Mesothelial cell of epicardium (in vitro differentiated cells): ENCODE results near the gene BBS12. TPM values are rescaled to one million over a fixed set of nuclear protein-coding genes. Genes with fewer than 3 reads are reported as not detected.

Experiments used
- DNase-seq, 2 experiments: peaks; one replicate each; pipeline ENCODE4 v3.0.0; 2021; ENCODE audit warnings: low spot score in 2 of 2; ENCODE audit not compliant: unreplicated experiment in 2 of 2
- H3K27ac Mint-ChIP-seq: 2 replicates; pipeline ENCODE4 v1.8.0; 2021; ENCODE audit warnings: mixed read lengths
- H3K27me3 Mint-ChIP-seq: 2 replicates; pipeline ENCODE4 v1.8.0; 2021; ENCODE audit warnings: low read depth, mixed read lengths
- H3K36me3 Mint-ChIP-seq: 2 replicates; pipeline ENCODE4 v1.8.0; 2021; ENCODE audit warnings: mixed read lengths
- H3K4me1 Mint-ChIP-seq: 2 replicates; pipeline ENCODE4 v1.8.0; 2021; ENCODE audit warnings: mixed read lengths
- H3K4me3 Mint-ChIP-seq: 2 replicates; pipeline ENCODE4 v1.8.0; 2021; ENCODE audit warnings: mild to moderate bottlenecking, moderate library complexity, mixed read lengths
- H3K9me3 Mint-ChIP-seq: 2 replicates; pipeline ENCODE4 v1.8.0; 2021; ENCODE audit warnings: mixed read lengths
- CTCF ChIP-seq: fragments of 200-600 bp; sonication (generic); IDR thresholded peaks from one replicate; pipeline ENCODE4 v1.5.0; 2021; ENCODE audit warnings: antibody characterized with exemption; ENCODE audit not compliant: unreplicated experiment
- total RNA-seq: library from RNA; stranded (reverse); gene quantifications from 3 replicates; pipeline ENCODE4 v1.2.1, GENCODE V29; 2021

BBS12 gene
- total RNA-seq, 1 donor from 2014 or later, result 2.9 TPM

GRCh38 chr4:122712782-122713181, 19.7 kb upstream of the BBS12 start:
- H3K4me3 Mint-ChIP-seq, result no peak overlapping the region
- no peak for DNase-seq
- H3K27ac Mint-ChIP-seq, result no peak overlapping the region
- TF ChIP-seq CTCF, result no peak
- no peaks in the 10 kb centered on the region for H3K36me3 Mint-ChIP-seq
- H3K9me3 Mint-ChIP-seq, result no peaks in the 10 kb centered on the region
- H3K4me1 Mint-ChIP-seq, result peaks cover 13% of the 10 kb centered on the region
- no peaks in the 10 kb centered on the region for H3K27me3 Mint-ChIP-seq

- H3K9me3 Mint-ChIP-seq, result no peaks in the 10 kb centered on the region
- H3K27me3 Mint-ChIP-seq, result no peaks in the 10 kb centered on the region
- no peak overlapping the region for H3K4me3 Mint-ChIP-seq
- no peaks in the 10 kb centered on the region for H3K36me3 Mint-ChIP-seq
- H3K27ac Mint-ChIP-seq, result no peak overlapping the region
- DNase-seq, result no peak
- TF ChIP-seq CTCF, result no peak
- peaks cover 11% of the 10 kb centered on the region for H3K4me1 Mint-ChIP-seq
These were observed 17.3 kb upstream of the BBS12 start for GRCh38 chr4:122715221-122715620.

- Mint-ChIP-seq H3K27me3 (no peaks in the 10 kb centered on the region), H3K9me3 (no peaks in the 10 kb centered on the region), H3K4me1 (peaks cover 8% of the 10 kb centered on the region), H3K27ac (no peak overlapping the region), H3K36me3 (no peaks in the 10 kb centered on the region), H3K4me3 (no peak overlapping the region)
- peak; percentile 23 for TF ChIP-seq CTCF
- no peak for DNase-seq
These were observed 15.6 kb upstream of the BBS12 start for GRCh38 chr4:122716825-122717448.

GRCh38 chr4:122718281-122718680, 14.2 kb upstream of the BBS12 start:
- no peaks in the 10 kb centered on the region for H3K9me3 Mint-ChIP-seq
- no peak overlapping the region for H3K4me3 Mint-ChIP-seq
- H3K36me3 Mint-ChIP-seq, result no peaks in the 10 kb centered on the region
- H3K27me3 Mint-ChIP-seq, result no peaks in the 10 kb centered on the region
- no peak overlapping the region for H3K27ac Mint-ChIP-seq
- peaks cover 8% of the 10 kb centered on the region for H3K4me1 Mint-ChIP-seq
- TF ChIP-seq CTCF, result no peak
- DNase-seq, result no peak

GRCh38 chr4:122722256-122722655, 10.2 kb upstream of the BBS12 start:
- no peak overlapping the region for H3K27ac Mint-ChIP-seq
- no peak for DNase-seq
- H3K4me1 Mint-ChIP-seq, result no peaks in the 10 kb centered on the region
- H3K36me3 Mint-ChIP-seq, result no peaks in the 10 kb centered on the region
- peaks cover 1% of the 10 kb centered on the region for H3K27me3 Mint-ChIP-seq
- no peak overlapping the region for H3K4me3 Mint-ChIP-seq
- peaks cover 4% of the 10 kb centered on the region for H3K9me3 Mint-ChIP-seq
- TF ChIP-seq CTCF, result no peak

GRCh38 chr4:122728856-122729255, 3.6 kb upstream of the BBS12 start:
- Mint-ChIP-seq H3K36me3 (no peaks in the 10 kb centered on the region), H3K27me3 (peaks cover 1% of the 10 kb centered on the region)

More at GRCh38 chr4:122728856-122729255, 3.6 kb upstream of the BBS12 start:
- no peak for DNase-seq
- peaks cover 4% of the 10 kb centered on the region for H3K9me3 Mint-ChIP-seq
- no peak overlapping the region for H3K27ac Mint-ChIP-seq
- TF ChIP-seq CTCF, result no peak
- peaks cover 6% of the 10 kb centered on the region for H3K4me1 Mint-ChIP-seq
- H3K4me3 Mint-ChIP-seq, result no peak overlapping the region
